Renal pelvis (tissue), 4 donors: ENCODE results near the gene ROCK2. TPM values are rescaled to one million over a fixed set of nuclear protein-coding genes. Genes with fewer than 3 reads are reported as not detected.
"Not testable (repeated sequence)": the region's sequence is repeated elsewhere in the genome, so short reads cannot be mapped to it uniquely, and the experiment has no call there.

Experiments used
- DNase-seq: peaks from one replicate; pipeline ENCODE4 v3.0.0-alpha.2; 2013
- polyA plus RNA-seq, 3 donors: library from polyadenylated mRNA; unstranded; fragments of 120-200 nt; gene quantifications; one replicate each; pipeline ENCODE4 v1.2.1, GENCODE V29; 2013; ENCODE audit not compliant: insufficient read length in 3 of 3

The ROCK2 gene
- polyA plus RNA-seq, 3 donors = 33.0 to 40.8 (median 35.1) TPM

DNA sequence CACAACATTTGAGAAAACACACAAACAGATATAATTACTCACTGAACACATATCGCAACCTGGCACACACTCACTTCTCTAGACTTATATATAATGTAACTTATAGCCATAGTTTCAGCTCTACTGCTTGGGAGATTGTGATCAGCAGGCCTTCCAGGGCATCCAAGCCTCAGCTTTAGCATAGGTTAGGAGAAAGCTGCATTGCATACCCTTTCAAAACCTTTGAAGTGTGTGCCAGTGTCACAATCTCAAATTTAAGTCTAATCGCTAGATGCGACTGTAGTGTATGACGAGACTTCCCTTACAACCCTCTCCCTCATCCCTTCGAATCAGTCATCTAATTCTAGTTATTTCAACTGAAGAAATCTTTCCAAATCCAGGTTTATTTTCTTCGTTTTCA is 158.3 kb downstream of the ROCK2 start:
- DNase-seq = no peak

DNA sequence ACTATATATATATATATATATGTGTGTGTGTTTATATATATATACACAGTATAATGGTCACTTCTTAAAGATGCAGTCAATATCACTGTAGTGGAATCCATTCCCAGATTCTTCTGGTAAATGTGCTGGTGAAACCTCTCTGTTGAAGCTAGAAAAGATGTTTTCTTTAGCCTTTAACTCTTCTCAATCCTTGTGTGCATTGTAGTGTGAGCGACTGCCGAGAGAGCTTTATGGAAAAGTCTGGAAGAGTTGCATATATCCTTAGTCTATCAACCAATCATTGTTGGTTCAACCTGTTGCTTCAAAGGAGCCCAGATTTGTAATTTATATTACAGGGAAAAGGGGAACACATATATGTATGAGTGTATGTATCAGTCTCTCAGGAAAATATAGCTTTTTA is 161.5 kb downstream of the ROCK2 start:
- DNase-seq = no peak

DNA sequence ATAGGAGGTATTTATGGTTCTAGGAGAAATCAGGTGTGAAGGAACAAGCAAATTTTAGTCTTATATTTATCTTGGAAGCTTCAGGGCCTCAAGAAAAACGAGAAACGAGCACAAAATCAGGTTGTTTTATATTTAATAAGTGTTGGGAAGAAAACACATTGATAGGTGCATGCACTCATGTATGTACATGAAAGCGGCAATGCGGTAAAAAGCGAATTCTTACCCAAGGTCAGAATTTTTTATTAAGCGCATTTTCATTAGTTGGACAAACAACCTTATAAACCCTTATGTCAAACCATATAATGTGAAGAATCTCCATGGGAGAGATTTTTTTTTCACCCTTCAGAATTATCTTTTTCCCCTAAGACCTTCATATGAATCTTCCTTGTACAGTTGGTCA is 163.8 kb downstream of the ROCK2 start:
- no peak for DNase-seq

DNA sequence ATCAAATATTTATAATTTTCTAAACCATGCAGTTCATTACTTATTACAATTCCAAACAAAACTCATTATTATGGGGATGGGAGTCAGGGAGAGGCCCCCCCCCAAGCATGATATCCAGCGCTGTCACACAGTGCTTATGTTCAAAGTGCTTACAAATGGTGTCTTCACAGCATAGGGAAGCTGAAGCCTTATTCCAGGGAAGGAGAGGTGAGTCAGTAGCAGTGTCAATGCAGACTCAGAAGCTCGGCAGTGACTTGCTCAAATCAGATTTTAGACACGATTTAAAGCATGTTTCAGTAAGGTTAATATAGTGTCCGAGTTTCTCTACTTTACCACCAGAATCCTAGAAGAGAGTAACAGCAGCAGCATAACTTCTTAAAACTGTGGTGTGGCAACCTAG is 164.5 kb downstream of the ROCK2 start:
- DNase-seq = no peak

DNA sequence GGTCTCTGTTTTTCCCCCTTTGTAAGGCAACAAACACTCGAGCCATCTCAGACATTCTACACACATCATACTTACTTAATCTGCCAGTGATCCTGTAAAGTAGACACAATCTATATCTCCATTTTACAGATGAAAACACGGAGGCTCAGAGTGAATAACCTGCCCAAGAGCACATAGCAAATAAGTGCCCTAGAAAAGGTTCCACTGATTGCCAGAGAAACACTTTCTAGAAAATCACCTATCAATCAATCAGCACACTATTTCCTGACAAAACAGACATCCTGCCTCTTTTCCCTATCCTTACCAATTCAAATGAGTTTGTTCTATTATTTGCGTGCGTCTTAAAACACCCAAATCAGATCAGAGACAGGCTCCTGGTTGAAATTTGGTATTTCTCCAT is 165.2 kb downstream of the ROCK2 start:
- no peak for DNase-seq

DNA sequence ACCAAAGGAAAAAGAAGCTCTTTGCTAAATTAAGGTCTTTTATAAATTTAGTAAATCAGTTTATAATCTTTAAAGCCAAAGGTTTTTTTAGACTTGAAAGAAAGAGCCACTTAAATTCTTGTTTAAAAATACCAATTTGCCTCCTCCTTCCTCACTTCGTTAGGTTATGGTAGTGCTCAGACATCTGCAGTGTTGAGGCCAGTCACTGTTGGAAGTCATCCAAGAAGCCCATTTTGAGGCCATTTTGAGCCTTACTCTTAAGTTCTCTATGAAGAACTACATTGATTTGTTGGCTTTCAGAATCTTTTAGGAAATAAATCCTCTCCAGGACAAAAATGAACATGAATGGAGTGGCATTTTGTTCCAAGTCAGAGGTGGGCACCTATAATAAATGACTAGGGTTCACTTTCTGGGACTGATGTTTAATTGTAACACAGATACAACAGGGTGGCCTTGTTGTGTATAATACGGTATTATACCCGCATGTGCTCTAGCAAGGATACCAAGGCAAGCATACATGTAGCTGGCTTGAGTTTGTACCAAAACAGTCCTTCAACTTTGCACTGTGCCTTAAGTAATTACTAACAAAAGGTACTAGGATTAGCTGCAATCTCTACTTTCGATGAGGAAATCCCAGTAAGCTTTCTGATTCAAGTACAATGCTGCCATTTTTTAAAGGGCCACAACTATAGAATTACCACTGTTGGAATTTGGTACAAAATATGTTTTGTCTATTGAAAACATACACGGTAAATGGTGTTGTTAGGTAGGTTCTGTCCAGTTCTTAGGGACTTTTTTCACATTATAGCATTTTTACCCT is 166.4 kb downstream of the ROCK2 start:
- DNase-seq = no peak

DNA sequence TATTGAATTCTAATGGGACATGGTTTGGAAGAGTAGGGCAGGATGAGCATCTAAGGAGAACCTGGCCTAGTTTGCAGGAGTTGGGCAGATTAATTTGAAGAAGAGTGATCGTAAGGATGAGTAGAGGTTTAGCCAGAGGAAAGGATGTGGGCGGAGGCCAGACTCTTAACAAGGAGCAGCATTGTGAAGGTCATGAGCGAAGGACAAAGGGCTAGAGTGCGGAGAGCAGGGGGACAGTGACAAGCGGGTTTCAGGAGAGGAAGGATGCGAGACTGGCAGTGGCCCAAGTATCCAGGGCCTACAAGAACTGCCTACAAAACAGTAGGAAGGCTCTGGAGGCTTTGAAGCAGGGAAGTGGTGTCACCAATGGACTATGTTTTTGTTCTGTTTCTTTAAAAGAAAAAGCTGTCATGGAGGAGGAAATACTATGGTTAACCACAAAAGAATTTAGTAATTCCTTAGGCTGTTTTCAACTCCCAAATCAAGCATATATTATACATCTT is 169.1 kb downstream of the ROCK2 start:
- no peak for DNase-seq

DNA sequence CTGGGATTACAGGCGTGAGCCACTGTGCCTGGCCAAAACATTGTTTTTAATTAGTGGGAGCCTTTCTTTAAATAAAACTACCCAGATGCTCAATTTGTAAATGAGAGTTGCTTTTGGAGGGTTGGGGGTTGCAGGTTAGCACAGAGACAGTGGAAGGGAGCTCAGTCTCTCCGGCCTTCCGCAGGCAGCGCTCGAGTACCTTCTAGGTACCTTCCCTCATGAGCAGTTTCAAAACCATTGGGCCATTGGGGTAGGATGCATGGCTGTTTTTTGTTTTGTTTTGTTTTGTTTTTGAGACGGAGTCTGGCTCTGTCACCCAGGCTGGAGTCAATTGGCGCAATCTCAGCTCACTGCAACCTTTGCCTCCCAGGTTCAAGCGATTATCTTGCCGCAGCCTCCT is 170.2 kb downstream of the ROCK2 start:
- no peak for DNase-seq

DNA sequence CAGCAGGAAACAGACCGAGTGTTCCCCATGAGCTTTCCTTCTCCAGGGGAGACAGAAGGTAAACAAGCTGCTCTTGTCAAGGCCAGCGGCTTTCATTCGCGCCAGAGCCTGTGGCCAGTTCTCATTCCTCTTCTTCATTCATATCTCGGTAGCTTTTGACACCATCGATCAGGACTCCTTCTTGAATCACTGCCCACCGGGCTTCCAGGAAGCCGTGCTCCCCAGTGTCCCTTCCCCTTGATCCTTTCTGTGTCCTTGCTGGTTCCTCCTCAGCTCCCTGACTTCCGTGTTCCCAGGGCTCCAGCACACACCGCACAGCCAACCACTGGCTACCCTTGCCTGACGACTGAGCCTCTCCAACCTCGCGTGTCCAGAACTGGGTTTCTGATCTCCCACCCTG is 175.1 kb downstream of the ROCK2 start:
- DNase-seq = no peak

DNA sequence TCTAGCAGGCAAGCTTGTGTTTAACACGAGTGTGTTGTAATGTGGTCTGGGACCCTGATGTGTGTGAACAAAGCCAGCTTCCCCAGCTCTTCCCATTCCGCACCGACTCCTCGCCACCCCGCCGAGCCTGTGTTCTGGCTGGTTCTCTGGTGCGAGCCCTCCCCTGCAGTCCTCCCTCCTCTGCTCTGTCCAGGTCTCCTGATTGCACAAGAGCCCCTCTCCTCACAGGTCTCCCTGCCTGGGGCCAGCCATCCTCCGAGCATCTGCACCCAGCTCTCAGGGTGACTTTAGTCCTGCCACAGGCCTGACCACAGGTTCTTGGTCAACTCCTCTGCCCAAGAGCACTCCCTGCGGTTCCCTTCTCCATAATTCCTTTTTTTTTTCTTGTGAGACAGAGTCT is 175.9 kb downstream of the ROCK2 start:
- DNase-seq = no peak

DNA sequence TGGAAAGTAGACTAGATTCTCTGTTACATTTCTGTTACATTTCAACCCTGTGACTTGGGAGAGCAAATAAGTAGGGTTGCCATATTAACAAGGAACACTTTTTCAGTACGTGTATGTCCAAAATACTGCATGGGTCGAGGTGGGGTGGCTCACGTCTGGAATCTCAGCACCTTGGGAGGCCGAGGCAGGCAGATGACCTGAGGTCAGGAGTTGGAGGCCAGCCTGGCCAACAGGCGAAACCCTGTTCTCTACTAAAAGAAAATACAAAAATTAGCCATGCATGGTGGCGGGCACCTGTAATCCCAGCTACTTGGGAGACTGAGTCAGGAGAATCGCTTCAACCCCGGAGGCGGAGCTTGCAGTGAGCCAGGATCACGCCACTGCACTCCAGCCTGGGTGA is 178.0 kb downstream of the ROCK2 start:
- no peak for DNase-seq

DNA sequence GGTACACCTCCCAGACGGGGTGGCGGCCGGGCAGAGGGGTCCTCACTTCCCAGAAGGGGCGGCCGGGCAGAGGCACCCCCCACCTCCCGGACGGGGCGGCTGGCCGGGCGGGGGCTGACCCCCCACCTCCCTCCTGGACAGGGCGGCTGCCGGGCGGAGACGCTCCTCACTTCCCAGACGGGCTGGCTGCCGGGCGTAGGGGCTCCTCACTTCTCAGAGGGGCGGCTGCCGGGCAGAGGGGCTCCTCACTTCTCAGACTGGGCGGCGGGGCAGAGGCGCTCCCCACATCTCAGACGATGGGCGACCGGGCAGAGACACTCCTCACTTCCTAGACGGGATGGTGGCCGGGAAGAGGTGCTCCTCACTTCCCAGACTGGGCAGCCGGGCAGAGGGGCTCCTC is 179.4 kb downstream of the ROCK2 start:
- DNase-seq = not testable (repeated sequence)

DNA sequence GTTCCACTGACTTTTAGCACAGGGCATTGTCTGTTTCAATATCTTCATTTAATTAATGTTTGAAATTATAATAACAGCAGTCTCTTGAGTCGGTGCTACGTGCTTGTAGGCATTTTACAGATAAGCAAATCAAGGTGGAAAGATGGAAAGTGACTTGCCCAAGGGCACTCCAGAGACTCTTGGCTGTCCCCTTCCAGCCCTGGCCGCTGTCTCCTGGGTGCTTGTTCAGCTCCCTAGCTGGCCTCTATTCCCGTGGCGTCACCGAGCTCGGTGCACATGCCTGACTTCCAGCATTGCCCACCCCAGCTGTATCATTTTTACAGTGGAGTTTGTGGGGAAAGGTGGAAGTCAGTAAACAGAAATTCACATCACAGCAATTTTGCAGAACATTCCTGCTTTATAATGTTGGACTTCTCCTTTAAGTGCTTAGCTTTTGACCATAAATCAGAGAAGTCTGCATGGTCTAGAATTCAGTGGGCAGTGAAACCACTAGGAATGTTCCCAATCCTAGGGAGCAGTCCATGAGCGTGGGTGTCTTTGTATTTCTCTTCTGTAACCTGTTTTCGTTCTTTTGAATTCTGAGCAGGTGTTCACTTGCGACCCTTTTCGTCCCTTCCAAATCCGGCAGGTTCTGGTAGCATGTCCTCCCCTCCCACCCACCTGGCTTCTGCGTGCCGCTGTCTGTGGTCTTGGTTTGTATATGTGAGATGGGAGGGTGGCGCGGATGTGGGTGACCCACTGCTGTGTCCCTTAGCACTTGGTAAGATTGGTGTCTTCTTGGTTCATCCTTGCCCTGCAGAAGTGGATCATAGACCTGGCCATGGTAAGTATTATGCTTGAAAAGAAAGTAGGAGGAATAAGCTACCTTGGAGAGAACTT is 180.8 kb downstream of the ROCK2 start:
- DNase-seq = no peak

DNA sequence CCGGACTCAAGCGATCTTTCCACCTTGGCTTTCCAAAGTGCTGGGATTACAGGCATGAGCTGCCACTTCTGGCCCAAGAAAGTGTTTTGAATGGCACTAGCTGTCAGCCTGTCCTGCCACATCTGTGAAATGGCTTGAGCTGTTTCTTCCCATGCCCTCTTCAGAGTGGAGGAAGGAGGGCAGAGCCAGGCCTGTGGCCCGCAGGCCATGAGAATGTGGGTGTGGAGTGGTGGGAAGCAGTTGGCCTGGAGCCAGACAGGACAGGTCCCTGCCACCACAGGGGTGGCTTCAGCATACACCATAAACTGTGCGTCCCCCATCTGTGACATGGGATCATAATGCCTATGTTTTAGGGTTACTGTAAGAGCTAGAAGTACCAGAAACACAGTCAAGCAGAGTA is 182.7 kb downstream of the ROCK2 start:
- DNase-seq = no peak

DNA sequence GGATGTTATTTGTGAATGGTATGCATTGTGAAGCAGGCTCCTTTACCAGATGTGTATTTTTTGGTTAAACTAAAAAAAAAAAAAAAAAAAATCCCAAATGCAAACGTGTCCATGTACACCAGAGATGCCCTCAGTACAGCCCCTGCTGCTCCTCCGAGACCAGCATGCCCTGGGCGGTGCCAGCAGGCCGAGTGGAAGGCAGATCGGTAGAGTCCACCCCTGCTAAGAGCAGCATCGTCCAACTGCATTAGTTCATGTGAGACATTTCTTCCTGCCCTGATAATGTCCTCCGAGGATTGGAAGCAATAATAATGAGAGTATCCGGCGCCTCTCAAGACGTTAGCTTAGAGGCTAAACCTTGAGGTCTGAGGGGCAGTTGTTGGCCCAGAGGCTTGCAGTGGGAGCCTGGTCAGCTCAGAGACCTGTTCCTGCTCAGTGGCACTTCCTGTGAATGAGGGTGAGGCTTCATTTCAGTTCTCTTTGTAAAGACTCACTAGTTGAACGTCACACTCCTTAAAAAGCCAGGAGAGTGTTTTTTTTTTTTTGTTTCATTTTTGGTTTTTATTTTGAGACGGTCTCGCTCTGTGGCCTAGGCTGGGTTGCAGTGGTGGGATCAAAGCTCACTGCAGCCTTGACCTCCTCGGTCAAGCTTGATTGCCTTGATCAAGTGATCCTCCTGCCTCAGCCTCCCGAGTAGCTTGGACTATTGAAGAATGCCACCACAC is 183.5 kb downstream of the ROCK2 start:
- no peak for DNase-seq

DNA sequence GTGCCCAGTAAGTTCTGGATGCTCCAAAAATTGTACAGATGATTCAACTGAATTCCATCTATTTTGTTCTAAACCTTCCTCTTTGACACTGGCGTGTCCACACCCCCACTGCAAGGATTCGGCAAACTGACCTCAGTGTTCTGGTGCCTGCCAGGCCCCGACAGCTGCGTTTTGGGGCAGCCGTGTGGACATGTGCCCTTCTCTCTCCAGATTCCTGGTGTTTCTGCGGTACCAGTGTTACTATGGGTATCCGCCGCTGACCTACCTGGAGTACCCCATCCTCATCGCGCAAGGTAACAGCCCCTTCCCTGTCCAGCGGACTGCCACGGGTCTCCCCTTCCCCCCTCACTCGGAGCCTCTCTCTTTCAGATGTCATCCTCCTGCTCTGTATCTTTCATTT is 184.2 kb downstream of the ROCK2 start:
- DNase-seq = no peak

DNA sequence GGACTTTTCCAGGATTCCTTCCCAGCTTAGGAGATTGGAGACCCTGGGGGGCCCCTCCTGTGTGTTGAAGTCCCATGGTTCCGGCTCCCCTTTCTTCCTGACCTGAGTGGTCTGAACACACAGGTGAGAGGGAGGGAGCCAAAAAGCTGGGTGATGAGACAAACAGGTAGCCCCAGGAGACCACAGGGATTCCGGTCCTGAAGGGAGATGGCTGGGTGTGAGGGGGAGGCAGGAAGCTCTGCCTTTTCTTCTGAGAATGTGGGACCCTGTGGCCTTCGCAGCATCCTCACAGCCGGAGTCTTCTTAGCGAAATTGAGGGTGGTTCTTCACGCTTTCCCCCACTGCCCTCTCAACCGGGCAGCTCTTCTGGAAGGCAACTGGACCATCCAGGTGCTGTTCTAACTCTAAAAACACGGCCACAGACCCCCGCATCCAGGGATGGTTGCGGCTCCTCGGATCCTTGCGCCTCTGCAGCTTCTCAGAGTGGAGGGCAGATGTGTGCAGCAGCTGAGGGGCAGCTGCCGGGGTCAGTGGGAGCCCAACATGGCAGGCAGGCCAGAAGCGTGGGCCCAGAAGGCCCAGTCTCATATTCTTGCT is 184.8 kb downstream of the ROCK2 start:
- DNase-seq = no peak

DNA sequence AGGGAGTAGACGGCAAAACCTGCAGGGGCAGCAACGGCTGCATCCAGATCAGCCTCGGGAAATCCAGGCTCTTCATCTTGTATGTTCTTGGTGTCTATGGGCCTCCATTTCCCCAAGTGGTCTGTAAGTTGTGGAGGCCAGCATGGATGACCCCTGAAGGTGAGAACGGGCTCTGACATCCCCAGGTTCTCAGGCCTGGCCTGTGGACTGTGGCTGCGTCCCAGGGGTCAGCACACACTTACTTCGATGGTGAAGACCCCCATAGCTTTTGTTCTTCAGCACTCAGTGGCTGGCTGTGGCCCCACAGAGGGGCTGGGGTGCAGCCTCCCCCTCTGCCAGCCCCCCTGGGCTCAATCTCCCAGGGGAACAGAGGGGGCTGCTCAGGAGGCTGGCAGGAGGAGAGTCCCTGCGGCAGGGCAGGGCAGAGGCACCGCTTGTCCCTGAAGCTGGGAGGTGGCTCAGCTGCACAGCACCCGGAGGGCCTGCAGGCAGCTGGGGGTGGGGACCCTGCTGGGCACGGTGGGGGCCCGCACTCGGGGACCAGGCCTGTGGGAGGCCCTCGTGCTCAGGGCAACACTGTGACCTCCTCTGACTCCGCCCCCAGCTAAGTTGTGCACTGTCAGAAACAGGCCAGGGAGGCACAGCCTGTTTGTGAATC is 185.4 kb downstream of the ROCK2 start:
- no peak for DNase-seq

DNA sequence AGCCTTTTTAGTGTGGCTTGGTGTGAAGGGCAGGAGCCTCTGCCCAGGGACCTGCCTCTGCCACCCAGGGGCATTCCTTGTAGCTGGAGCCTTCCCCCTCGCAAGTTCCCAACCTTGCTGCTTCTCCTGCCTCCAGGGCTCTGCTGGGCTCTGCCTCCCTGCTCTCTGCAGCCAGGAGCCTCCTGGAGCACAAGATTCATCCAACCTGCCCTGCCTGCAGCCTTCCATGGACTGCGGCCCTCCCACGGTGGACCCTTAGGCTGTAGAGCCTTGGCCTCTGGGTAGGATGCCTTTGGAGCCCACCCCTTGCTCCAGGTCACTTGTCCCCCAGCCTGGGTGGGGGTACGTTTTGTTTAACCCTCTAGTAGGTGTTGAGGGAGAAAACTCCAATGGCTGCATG is 186.7 kb downstream of the ROCK2 start:
- no peak for DNase-seq

DNA sequence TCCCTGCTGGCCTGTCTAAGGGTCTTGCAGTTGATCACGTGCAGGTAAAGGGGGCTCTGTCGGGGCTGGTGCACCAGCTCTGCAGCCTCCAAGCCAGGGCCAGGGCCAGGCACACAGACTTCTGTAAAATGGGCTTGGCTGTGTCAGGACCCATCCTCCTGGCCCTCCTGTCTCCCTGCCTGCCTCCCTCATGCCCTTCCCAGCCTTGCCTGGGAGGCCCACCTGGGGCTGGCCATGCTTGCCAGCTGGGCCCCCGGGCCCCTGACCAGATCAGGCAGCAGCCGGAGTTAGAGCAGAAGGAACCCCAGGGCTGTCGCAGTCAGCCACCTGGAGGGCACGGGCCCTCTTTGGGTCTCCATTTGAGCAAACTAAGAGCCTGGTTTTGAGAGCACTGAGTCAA is 187.1 kb downstream of the ROCK2 start:
- DNase-seq = no peak

DNA sequence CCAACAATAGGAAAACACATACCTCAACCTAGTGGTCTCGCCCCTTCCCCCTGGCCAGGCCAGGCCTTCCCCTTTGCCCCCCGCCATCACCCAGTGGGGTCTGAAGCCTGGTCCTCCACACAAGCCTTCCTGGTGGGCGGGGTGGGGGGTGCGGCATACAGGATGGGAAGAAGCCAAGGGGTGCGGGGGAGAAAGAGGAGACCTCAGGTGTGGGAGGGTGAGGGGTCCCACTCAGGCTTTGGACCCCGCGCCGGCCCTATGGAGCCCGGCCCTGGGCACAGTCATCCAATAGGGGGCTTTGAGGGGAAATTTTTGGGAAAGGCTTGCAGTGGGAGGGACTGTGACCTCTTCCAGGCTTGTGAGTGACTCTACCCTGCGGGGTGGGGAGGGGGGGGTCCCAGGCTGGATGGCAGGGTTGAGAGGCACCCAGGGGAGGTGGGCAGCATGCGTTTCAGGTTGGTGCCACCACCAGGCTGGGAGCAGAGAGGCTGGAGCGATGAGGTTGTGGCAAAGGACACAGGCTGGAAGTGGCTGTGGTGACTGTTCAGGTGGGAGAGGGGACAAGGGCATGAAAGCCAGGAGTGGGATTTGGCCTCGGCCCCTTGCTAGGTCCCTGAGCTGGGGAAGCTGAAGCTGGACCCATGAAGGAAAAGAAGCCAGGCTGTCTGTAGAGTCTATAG is 187.9 kb downstream of the ROCK2 start:
- no peak for DNase-seq
